Measurements from ENCODE around the gene NLE1. TPM values are rescaled to one million over a fixed set of nuclear protein-coding genes. Genes with fewer than 3 reads are reported as not detected.

NLE1 gene
- total and polyA plus RNA-seq, 10 donors, result 5.8 to 17.3 (median 11.7) TPM

GRCh38 chr17:35084987-35085386 is 57.1 kb downstream of the NLE1 start:
- H3K4me1 ChIP-seq, result peaks cover 24 to 91% (median 64%) of the 10 kb centered on the region in 6 donors
- no peak overlapping the region for H3K4me3 ChIP-seq
- intact Hi-C loops (cut with DNase I; ENCODE audit: low total_unique reads), result loop anchor here (10.0 kb wide), 1 partner anchor 60 kb away; no protein-coding TSS in a partner anchor
- H3K9me3 ChIP-seq, result no peaks in the 10 kb centered on the region
- H3K27me3 ChIP-seq (replicated peaks in 1 of 7), result no peaks in the 10 kb centered on the region
- no peaks in the 10 kb centered on the region for H3K36me3 ChIP-seq
- WGBS, 5 donors, result 70 to 85% (median 80%) methylated on average over 2 of the region's 2 CpGs
- TF ChIP-seq CTCF (IDR thresholded peaks at IDR 0.05 in 8 of 11, conservative IDR thresholded peaks at IDR 0.05 in 3 of 11) (no peak), POLR2AphosphoS5 (IDR thresholded peaks at IDR 0.05) (no peak), POLR2A (IDR thresholded peaks at IDR 0.05) (no peak)
- DNase-seq, result no peak
- peak overlapping the region in 1 of 8 donors; percentile 3 for H3K27ac ChIP-seq

- no peak for TF ChIP-seq CTCF (IDR thresholded peaks at IDR 0.05 in 8 of 11, conservative IDR thresholded peaks at IDR 0.05 in 3 of 11)
- no peak for TF ChIP-seq POLR2A (IDR thresholded peaks at IDR 0.05)
- no peak for TF ChIP-seq POLR2AphosphoS5 (IDR thresholded peaks at IDR 0.05)
- Histone ChIP-seq H3K27me3 (replicated peaks in 1 of 7) (no peaks in the 10 kb centered on the region), H3K9me3 (no peaks in the 10 kb centered on the region), H3K4me3 (no peak overlapping the region), H3K27ac (peak overlapping the region in 3 of 8 donors; percentile 10 to 40 (median 27)), H3K4me1 (peaks cover 24 to 87% (median 61%) of the 10 kb centered on the region in 6 donors), H3K36me3 (no peaks in the 10 kb centered on the region)
- 77 to 87% (median 83%) methylated on average over 2 of the region's 2 CpGs for WGBS, 5 donors
- DNase-seq, result no peak
- intact Hi-C loops (cut with DNase I; ENCODE audit: low total_unique reads), result loop anchor here (10.0 kb wide), 1 partner anchor 58 kb away; no protein-coding TSS in a partner anchor
Observed at GRCh38 chr17:35083071-35083470, 59.0 kb downstream of the NLE1 start.

GRCh38 chr17:35082073-35082657 is 59.9 kb downstream of the NLE1 start:
- intact Hi-C loops (cut with DNase I; ENCODE audit: low total_unique reads), result loop anchor here (10.0 kb wide), 1 partner anchor 57 kb away; no protein-coding TSS in a partner anchor
- no peak for TF ChIP-seq CTCF (IDR thresholded peaks at IDR 0.05 in 8 of 11, conservative IDR thresholded peaks at IDR 0.05 in 3 of 11)
- TF ChIP-seq POLR2AphosphoS5 (IDR thresholded peaks at IDR 0.05), result no peak
- no peaks in the 10 kb centered on the region for H3K9me3 ChIP-seq
- H3K4me1 ChIP-seq, result peaks cover 17 to 79% (median 52%) of the 10 kb centered on the region in 6 donors
- DNase-seq, result no peak
- no peaks in the 10 kb centered on the region for H3K27me3 ChIP-seq (replicated peaks in 1 of 7)
- 47 to 55% (median 48%) methylated on average over 3 of the region's 3 CpGs for WGBS, 5 donors
- H3K36me3 ChIP-seq, result no peaks in the 10 kb centered on the region
- H3K4me3 ChIP-seq, result no peak overlapping the region
- peak overlapping the region in 3 of 8 donors; percentile 27 to 45 (median 40) for H3K27ac ChIP-seq

- peak overlapping the region in 2 of 8 donors; percentile 27 to 40 for H3K27ac ChIP-seq
- H3K4me3 ChIP-seq, result no peak overlapping the region
- 95 to 98% (median 97%) methylated on average over 1 of the region's 1 CpG for WGBS, 5 donors
- H3K27me3 ChIP-seq (replicated peaks in 1 of 7), result no peaks in the 10 kb centered on the region
- TF ChIP-seq POLR2AphosphoS5 (IDR thresholded peaks at IDR 0.05) (no peak), CTCF (IDR thresholded peaks at IDR 0.05 in 8 of 11, conservative IDR thresholded peaks at IDR 0.05 in 3 of 11) (no peak), POLR2A (IDR thresholded peaks at IDR 0.05) (no peak)
- H3K36me3 ChIP-seq, result no peaks in the 10 kb centered on the region
- intact Hi-C loops (cut with DNase I; ENCODE audit: low total_unique reads), result loop anchor here (10.0 kb wide), 1 partner anchor 57 kb away; no protein-coding TSS in a partner anchor
- peaks cover 12 to 78% (median 47%) of the 10 kb centered on the region in 6 donors for H3K4me1 ChIP-seq
- no peak for DNase-seq
- H3K9me3 ChIP-seq, result no peaks in the 10 kb centered on the region
Observed at GRCh38 chr17:35081638-35082037, 60.5 kb downstream of the NLE1 start.

Data from spleen (tissue), 11 donors.